ENCODE measurements around the gene FTHL17.
A peak's percentile ranks its signal among the peaks of the same experiment; 100 is the strongest.

FTHL17 gene

DNA sequence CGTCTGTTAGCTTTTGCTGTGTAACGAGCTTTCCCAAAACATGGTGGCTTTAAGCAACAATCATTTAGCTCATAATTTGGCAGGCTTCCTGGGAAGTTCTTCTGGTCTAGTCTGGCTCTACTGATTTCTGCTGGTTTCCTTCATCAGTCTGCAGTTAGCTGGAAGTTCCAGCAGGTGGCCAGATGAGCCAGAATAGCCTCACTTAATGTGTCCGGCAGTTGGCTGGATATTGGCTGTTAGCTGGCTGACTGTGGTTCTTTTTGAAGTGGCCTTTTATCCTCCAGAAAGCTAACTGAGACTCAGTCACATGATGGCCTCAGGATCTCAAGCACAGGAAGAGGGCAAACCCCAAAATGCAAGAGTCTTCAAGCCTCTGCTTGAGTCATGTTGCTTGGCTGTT lies 34.9 kb downstream of the FTHL17 start:
- DNase-seq: peak; percentile 54

DNA sequence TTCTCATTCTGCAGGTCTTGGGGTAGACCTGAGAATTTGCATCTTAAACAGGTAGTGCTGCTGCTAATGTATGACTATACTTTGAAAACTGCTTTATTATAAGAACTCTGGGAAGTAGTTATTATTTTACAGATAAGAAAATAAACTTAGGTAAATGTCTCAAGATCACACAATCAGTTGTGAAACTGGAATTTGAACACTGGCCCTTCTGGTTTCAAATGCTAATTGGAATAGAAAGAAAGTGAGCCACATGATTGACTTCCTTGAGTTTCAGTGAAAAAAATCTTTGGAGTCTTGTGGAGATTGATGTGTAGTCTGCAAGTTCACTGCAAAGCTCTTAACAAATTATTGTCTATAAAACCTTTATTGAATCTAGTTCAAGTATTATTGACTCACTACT lies 44.5 kb downstream of the FTHL17 start:
- no peak for DNase-seq

DNA sequence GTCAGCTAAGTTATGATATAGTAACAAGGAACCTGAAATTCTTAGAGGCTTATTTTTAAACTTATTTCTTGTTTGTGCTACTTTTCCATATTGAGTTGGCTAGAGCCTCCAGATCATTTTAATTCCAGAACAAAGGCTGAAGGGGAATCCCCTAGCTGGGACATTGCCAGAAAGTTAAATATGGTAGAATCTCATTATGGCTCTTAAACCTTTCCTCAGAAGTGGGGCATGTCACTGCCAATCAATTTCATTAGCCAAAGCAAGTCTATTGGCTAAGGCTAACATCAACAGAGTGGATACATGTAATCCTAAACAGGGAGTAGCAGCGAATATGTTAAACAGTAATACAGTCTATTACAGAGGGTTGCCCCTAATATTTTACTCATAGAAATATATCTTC lies 47.0 kb downstream of the FTHL17 start:
- DNase-seq: no peak

DNA sequence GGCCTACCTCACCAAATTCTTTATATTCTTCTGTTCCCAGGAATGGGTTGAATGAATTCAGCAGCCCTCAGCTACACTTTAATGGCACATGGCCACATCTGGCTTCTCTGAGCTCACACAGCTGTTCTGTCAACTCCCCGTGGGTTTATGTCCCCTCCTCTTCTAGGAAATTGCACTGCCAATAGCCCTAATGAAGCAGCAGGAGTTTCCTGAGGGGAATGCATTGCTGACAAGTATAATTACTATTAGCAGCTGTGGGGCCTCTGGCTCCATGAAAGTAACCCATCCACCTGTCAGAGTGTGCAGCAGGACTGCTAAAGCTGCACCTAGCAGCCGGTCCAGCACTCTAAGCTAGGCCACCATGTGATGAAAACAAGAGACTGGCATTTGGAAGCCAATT lies 50.3 kb downstream of the FTHL17 start:
- DNase-seq: no peak

Measured in activated CD4-positive, alpha-beta T cell treated with anti-CD3 and anti-CD28 coated beads, Interleukin-2, Interleukin-6, amounts not matched to agents 100 ng/mL and 50 ng/mL, durations not matched to agents 16 hours and 8 hours (primary cell).